ENCODE data around the gene COL1A1.

The COL1A1 gene

GRCh38 chr17:50209133-50209471, 7.7 kb upstream of the COL1A1 start:
- H3K4me1 Mint-ChIP-seq (ENCODE audit: low read depth), result peaks cover 17% of the 10 kb centered on the region

GRCh38 chr17:50208611-50209061, 7.2 kb upstream of the COL1A1 start:
- peaks cover 17% of the 10 kb centered on the region for H3K4me1 Mint-ChIP-seq (ENCODE audit: low read depth)
- H3K9me3 Mint-ChIP-seq, result no peaks in the 10 kb centered on the region
- no peak overlapping the region for H3K4me3 Mint-ChIP-seq
- DNase-seq, result no peak
- H3K27ac Mint-ChIP-seq, result no peak overlapping the region
- no peaks in the 10 kb centered on the region for H3K36me3 Mint-ChIP-seq (ENCODE audit: low read depth)
- H3K27me3 Mint-ChIP-seq, result peaks cover 64% of the 10 kb centered on the region

More at GRCh38 chr17:50209133-50209471, 7.7 kb upstream of the COL1A1 start:
- H3K27ac Mint-ChIP-seq, result no peak overlapping the region
- H3K27me3 Mint-ChIP-seq, result peaks cover 59% of the 10 kb centered on the region
- no peaks in the 10 kb centered on the region for H3K9me3 Mint-ChIP-seq
- no peak for DNase-seq
- no peaks in the 10 kb centered on the region for H3K36me3 Mint-ChIP-seq (ENCODE audit: low read depth)
- no peak overlapping the region for H3K4me3 Mint-ChIP-seq

GRCh38 chr17:50207792-50208567, 6.5 kb upstream of the COL1A1 start:
- H3K9me3 Mint-ChIP-seq, result no peaks in the 10 kb centered on the region
- H3K4me1 Mint-ChIP-seq (ENCODE audit: low read depth), result peaks cover 13% of the 10 kb centered on the region
- H3K36me3 Mint-ChIP-seq (ENCODE audit: low read depth), result no peaks in the 10 kb centered on the region
- peak; percentile 26 for DNase-seq
- no peak overlapping the region for H3K4me3 Mint-ChIP-seq
- H3K27me3 Mint-ChIP-seq, result peaks cover 70% of the 10 kb centered on the region
- H3K27ac Mint-ChIP-seq, result no peak overlapping the region

GRCh38 chr17:50207315-50207714, 5.9 kb upstream of the COL1A1 start:
- H3K4me1 Mint-ChIP-seq (ENCODE audit: low read depth), result peaks cover 8% of the 10 kb centered on the region
- H3K9me3 Mint-ChIP-seq, result no peaks in the 10 kb centered on the region
- H3K27me3 Mint-ChIP-seq, result peaks cover 74% of the 10 kb centered on the region
- no peak overlapping the region for H3K4me3 Mint-ChIP-seq
- DNase-seq, result no peak
- no peaks in the 10 kb centered on the region for H3K36me3 Mint-ChIP-seq (ENCODE audit: low read depth)
- H3K27ac Mint-ChIP-seq, result no peak overlapping the region

GRCh38 chr17:50206604-50207293, 5.3 kb upstream of the COL1A1 start:
- DNase-seq, result peak; percentile 35
- peaks cover 7% of the 10 kb centered on the region for H3K4me1 Mint-ChIP-seq (ENCODE audit: low read depth)
- H3K9me3 Mint-ChIP-seq, result no peaks in the 10 kb centered on the region
- no peak overlapping the region for H3K27ac Mint-ChIP-seq
- no peak overlapping the region for H3K4me3 Mint-ChIP-seq
- peaks cover 79% of the 10 kb centered on the region for H3K27me3 Mint-ChIP-seq
- H3K36me3 Mint-ChIP-seq (ENCODE audit: low read depth), result no peaks in the 10 kb centered on the region

GRCh38 chr17:50205963-50206505, 4.6 kb upstream of the COL1A1 start:
- no peak overlapping the region for H3K27ac Mint-ChIP-seq
- H3K27me3 Mint-ChIP-seq, result peaks cover 82% of the 10 kb centered on the region

GRCh38 chr17:50205111-50205962, 3.9 kb upstream of the COL1A1 start:
- Mint-ChIP-seq H3K27ac (no peak overlapping the region), H3K4me1 (ENCODE audit: low read depth) (peaks cover 14% of the 10 kb centered on the region), H3K27me3 (peaks cover 87% of the 10 kb centered on the region), H3K4me3 (no peak overlapping the region), H3K36me3 (ENCODE audit: low read depth) (no peaks in the 10 kb centered on the region), H3K9me3 (no peaks in the 10 kb centered on the region)
- DNase-seq, result no peak

More at GRCh38 chr17:50205963-50206505, 4.6 kb upstream of the COL1A1 start:
- Mint-ChIP-seq H3K4me1 (ENCODE audit: low read depth) (peaks cover 8% of the 10 kb centered on the region), H3K36me3 (ENCODE audit: low read depth) (no peaks in the 10 kb centered on the region), H3K4me3 (no peak overlapping the region), H3K9me3 (no peaks in the 10 kb centered on the region)
- DNase-seq, result no peak

GRCh38 chr17:50204431-50204830, 3.0 kb upstream of the COL1A1 start:
- H3K27me3 Mint-ChIP-seq, result peaks cover 86% of the 10 kb centered on the region
- no peaks in the 10 kb centered on the region for H3K36me3 Mint-ChIP-seq (ENCODE audit: low read depth)
- no peak for DNase-seq
- no peak overlapping the region for H3K27ac Mint-ChIP-seq
- H3K4me3 Mint-ChIP-seq, result no peak overlapping the region
- no peaks in the 10 kb centered on the region for H3K9me3 Mint-ChIP-seq
- peaks cover 21% of the 10 kb centered on the region for H3K4me1 Mint-ChIP-seq (ENCODE audit: low read depth)

GRCh38 chr17:50203604-50204345, 2.3 kb upstream of the COL1A1 start:
- Mint-ChIP-seq H3K4me3 (no peak overlapping the region), H3K36me3 (ENCODE audit: low read depth) (no peaks in the 10 kb centered on the region), H3K27me3 (peaks cover 82% of the 10 kb centered on the region), H3K4me1 (ENCODE audit: low read depth) (peaks cover 22% of the 10 kb centered on the region), H3K9me3 (no peaks in the 10 kb centered on the region), H3K27ac (no peak overlapping the region)
- no peak for DNase-seq

GRCh38 chr17:50203086-50203485, 1.7 kb upstream of the COL1A1 start:
- Mint-ChIP-seq H3K9me3 (no peaks in the 10 kb centered on the region), H3K27me3 (peaks cover 82% of the 10 kb centered on the region), H3K36me3 (ENCODE audit: low read depth) (no peaks in the 10 kb centered on the region), H3K4me3 (no peak overlapping the region), H3K27ac (no peak overlapping the region), H3K4me1 (ENCODE audit: low read depth) (peaks cover 27% of the 10 kb centered on the region)
- DNase-seq, result no peak

GRCh38 chr17:50200457-50201275, 765 bp downstream of the COL1A1 start:
- DNase-seq, result peak; percentile 89
- Mint-ChIP-seq H3K27ac (no peak overlapping the region), H3K4me1 (ENCODE audit: low read depth) (peaks cover 23% of the 10 kb centered on the region), H3K9me3 (no peaks in the 10 kb centered on the region), H3K27me3 (peaks cover 64% of the 10 kb centered on the region), H3K36me3 (ENCODE audit: low read depth) (no peaks in the 10 kb centered on the region), H3K4me3 (peak overlapping the region; percentile 71)

GRCh38 chr17:50199803-50200456, 1.5 kb downstream of the COL1A1 start:
- Mint-ChIP-seq H3K27ac (no peak overlapping the region), H3K4me3 (peak overlapping the region; percentile 71), H3K36me3 (ENCODE audit: low read depth) (no peaks in the 10 kb centered on the region), H3K4me1 (ENCODE audit: low read depth) (peaks cover 23% of the 10 kb centered on the region), H3K9me3 (no peaks in the 10 kb centered on the region), H3K27me3 (peaks cover 56% of the 10 kb centered on the region)
- no peak for DNase-seq

All from activated T-cell treated with anti-CD3 and anti-CD28 coated beads, Interleukin-2, amount 50 U/mL, for 24 hours (primary cell).